ENCODE results near the gene C1orf216. TPM values are rescaled to one million over a fixed set of nuclear protein-coding genes. Genes with fewer than 3 reads are reported as not detected.

The C1orf216 gene
- total RNA-seq, 4 donors from 2014 or later: 10.1 to 16.7 (median 11.3) TPM

DNA sequence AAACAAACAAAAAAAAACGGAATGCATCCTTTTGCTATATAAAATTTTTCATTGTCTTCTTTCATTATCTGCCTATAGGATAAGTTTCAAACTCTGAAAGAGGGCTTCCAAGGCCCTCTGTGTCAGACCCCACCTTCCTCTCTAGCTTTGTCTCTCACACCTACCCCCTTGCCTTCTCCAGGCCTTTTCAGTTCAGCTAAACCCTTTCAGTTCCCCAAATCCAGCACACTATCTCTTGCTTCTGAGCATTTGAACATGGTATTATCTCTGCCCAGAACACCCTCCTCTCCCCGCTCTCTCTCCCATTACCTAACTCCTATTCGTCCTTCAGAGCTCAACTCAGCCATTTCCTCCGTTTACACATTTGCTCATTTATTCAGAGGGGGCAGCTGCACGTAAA is 35.7 kb downstream of the C1orf216 start:
- H3K9me3 ChIP-seq: no peaks in the 10 kb centered on the region
- peaks cover 0 to 15% (median 0%) of the 10 kb centered on the region in 3 donors for H3K27me3 ChIP-seq
- intact Hi-C loops (cut with DNase I; ENCODE audit: low total_unique reads) (no loop called here), in situ Hi-C loops (cut with MboI; ENCODE audit: low sequenced_read_pairs in 4 of 4) (no loop called here)
- no peak overlapping the region for H3K27ac ChIP-seq
- no peak for TF ChIP-seq POLR2A (IDR thresholded peaks at IDR 0.05)
- TF ChIP-seq, protein P1, sequence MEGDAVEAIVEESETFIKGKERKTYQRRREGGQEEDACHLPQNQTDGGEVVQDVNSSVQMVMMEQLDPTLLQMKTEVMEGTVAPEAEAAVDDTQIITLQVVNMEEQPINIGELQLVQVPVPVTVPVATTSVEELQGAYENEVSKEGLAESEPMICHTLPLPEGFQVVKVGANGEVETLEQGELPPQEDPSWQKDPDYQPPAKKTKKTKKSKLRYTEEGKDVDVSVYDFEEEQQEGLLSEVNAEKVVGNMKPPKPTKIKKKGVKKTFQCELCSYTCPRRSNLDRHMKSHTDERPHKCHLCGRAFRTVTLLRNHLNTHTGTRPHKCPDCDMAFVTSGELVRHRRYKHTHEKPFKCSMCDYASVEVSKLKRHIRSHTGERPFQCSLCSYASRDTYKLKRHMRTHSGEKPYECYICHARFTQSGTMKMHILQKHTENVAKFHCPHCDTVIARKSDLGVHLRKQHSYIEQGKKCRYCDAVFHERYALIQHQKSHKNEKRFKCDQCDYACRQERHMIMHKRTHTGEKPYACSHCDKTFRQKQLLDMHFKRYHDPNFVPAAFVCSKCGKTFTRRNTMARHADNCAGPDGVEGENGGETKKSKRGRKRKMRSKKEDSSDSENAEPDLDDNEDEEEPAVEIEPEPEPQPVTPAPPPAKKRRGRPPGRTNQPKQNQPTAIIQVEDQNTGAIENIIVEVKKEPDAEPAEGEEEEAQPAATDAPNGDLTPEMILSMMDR (IDR thresholded peaks at IDR 0.05 in 4 of 5, conservative IDR thresholded peaks at IDR 0.05 in 1 of 5): no peak
- DNase-seq (no peak), ATAC-seq (no peak)
- no peaks in the 10 kb centered on the region for H3K4me1 ChIP-seq
- no peaks in the 10 kb centered on the region for H3K36me3 ChIP-seq
- H3K4me3 ChIP-seq: no peak overlapping the region

DNA sequence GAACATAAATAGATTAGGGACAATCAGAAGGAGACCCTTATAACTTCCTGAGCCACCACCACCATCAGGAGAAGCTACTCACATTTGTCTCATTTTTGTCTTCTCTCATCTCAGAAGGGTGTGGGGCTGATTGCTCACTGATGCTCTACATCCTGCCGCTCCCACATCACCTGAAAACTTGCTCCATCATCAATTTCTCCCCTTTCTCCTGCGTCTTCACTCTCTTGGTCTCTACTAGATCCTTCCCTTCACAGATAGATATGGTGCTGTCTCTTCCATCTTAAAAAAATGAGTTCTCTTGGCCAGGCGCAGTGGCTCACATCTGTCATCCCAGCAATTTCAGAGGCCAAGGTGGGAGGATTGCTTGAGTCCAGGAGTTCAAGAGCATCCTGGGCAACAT is 38.4 kb downstream of the C1orf216 start:
- TF ChIP-seq, protein P1 (IDR thresholded peaks at IDR 0.05 in 4 of 5, conservative IDR thresholded peaks at IDR 0.05 in 1 of 5): no peak
- TF ChIP-seq POLR2A (IDR thresholded peaks at IDR 0.05): no peak
- DNase-seq (no peak), ATAC-seq (no peak)
- Histone ChIP-seq H3K4me1 (no peaks in the 10 kb centered on the region), H3K36me3 (no peaks in the 10 kb centered on the region), H3K4me3 (no peak overlapping the region), H3K27me3 (peaks cover 0 to 3% (median 0%) of the 10 kb centered on the region in 3 donors), H3K9me3 (no peaks in the 10 kb centered on the region), H3K27ac (no peak overlapping the region)
- in situ Hi-C loops (cut with MboI; ENCODE audit: low sequenced_read_pairs in 4 of 4) (no loop called here), intact Hi-C loops (cut with DNase I; ENCODE audit: low total_unique reads) (no loop called here)

DNA sequence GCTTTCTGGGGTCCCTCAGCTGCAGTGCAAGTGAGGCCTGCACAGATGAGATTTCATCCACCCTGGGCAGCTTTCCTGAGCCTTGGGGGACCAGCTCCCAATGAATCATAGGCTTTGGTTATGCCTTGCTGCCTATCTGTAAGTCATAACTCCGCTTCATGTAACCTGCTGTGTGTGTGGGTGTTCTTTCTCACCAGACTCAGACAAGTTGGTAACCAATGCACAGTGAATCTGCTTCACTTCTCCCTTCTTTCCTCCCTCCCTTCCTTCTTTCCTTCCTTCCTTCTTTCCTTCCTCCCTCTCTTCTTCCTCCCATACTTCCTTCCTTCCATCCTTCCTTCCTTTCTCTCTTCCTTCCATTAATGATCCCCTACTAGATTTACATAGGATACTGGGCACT is 42.9 kb downstream of the C1orf216 start:
- Histone ChIP-seq H3K36me3 (no peaks in the 10 kb centered on the region), H3K27ac (no peak overlapping the region), H3K4me1 (no peaks in the 10 kb centered on the region), H3K27me3 (peaks cover 0 to 3% (median 0%) of the 10 kb centered on the region in 3 donors), H3K4me3 (no peak overlapping the region), H3K9me3 (no peaks in the 10 kb centered on the region)
- no peak for TF ChIP-seq POLR2A (IDR thresholded peaks at IDR 0.05)
- TF ChIP-seq, protein P1 (IDR thresholded peaks at IDR 0.05 in 4 of 5, conservative IDR thresholded peaks at IDR 0.05 in 1 of 5): no peak
- no peak for DNase-seq
- ATAC-seq: no peak
- intact Hi-C loops (cut with DNase I; ENCODE audit: low total_unique reads): no loop called here
- in situ Hi-C loops (cut with MboI; ENCODE audit: low sequenced_read_pairs in 4 of 4): no loop called here

DNA sequence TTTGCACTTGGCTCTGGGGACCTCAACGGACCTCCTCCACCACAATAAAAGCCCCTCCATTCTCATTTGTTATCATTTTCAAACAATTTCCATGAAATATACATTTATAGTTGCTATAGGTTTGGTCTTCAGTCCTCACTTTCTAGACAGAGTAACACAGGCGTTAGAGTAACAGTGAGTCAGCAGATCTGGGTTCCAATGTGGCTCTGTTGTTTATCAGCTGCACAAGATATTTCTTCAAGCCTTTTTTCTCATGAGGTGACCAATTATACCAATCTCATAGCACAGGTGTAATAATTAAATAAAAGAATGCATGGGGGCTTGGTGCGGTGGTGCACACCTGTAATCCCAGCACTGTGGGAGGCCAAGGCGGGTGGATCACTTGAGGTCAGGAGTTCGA is 44.6 kb downstream of the C1orf216 start:
- no peak for ATAC-seq
- TF ChIP-seq, protein P1 (IDR thresholded peaks at IDR 0.05 in 4 of 5, conservative IDR thresholded peaks at IDR 0.05 in 1 of 5): no peak
- TF ChIP-seq POLR2A (IDR thresholded peaks at IDR 0.05): no peak
- no peaks in the 10 kb centered on the region for H3K4me1 ChIP-seq
- DNase-seq: no peak
- no peaks in the 10 kb centered on the region for H3K9me3 ChIP-seq
- peaks cover 0 to 3% (median 0%) of the 10 kb centered on the region in 3 donors for H3K27me3 ChIP-seq
- no peaks in the 10 kb centered on the region for H3K36me3 ChIP-seq
- in situ Hi-C loops (cut with MboI; ENCODE audit: low sequenced_read_pairs in 4 of 4): no loop called here
- intact Hi-C loops (cut with DNase I; ENCODE audit: low total_unique reads): no loop called here
- H3K4me3 ChIP-seq: no peak overlapping the region
- H3K27ac ChIP-seq: no peak overlapping the region

DNA sequence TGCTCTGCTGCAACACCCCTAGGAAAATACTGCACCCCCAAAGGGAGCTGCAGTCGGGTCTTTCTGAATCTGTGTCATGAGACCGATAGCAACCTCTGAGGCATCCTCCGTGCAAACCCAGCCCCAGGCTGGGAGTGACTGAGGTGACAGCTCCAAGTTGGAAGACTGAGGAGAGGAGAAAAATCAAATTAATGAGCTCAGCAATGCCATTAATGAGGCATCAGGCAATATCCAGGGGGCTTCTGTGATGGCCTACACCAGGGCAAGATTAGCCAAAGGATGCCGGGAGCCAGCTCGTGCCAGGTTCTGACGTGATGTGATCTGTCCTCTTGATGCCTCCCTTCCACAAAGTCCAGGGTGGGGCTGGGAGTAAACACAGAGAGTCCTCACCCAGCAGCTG is 46.6 kb downstream of the C1orf216 start:
- peaks cover 0 to 3% (median 2%) of the 10 kb centered on the region in 3 donors for H3K27me3 ChIP-seq
- no peak for ATAC-seq
- no peaks in the 10 kb centered on the region for H3K4me1 ChIP-seq
- no peak for DNase-seq
- no peak overlapping the region for H3K27ac ChIP-seq
- intact Hi-C loops (cut with DNase I; ENCODE audit: low total_unique reads) (no loop called here), in situ Hi-C loops (cut with MboI; ENCODE audit: low sequenced_read_pairs in 4 of 4) (no loop called here)
- no peak overlapping the region for H3K4me3 ChIP-seq
- no peaks in the 10 kb centered on the region for H3K36me3 ChIP-seq
- no peak for TF ChIP-seq POLR2A (IDR thresholded peaks at IDR 0.05)
- TF ChIP-seq, protein P1 (IDR thresholded peaks at IDR 0.05 in 4 of 5, conservative IDR thresholded peaks at IDR 0.05 in 1 of 5): no peak
- H3K9me3 ChIP-seq: no peaks in the 10 kb centered on the region

Data from gastrocnemius medialis (tissue), 4 donors.